ENCODE measurements around the gene GDI1. TPM values are rescaled to one million over a fixed set of nuclear protein-coding genes. Genes with fewer than 3 reads are reported as not detected.

Gene GDI1
- total and polyA plus RNA-seq, 9 donors: 45.4 to 106 (median 91.3) TPM

GRCh38 chrX:154468217-154468616, 31.3 kb downstream of the GDI1 start:
- DNase-seq: no peak
- Histone ChIP-seq H3K27ac (ENCODE audit: low read length) (no peak overlapping the region), H3K9me3 (replicated peaks; ENCODE audit: control insufficient read depth, low read depth, low read length) (peaks cover 2% of the 10 kb centered on the region), H3K4me1 (ENCODE audit: control insufficient read depth, insufficient read depth, low read length) (no peaks in the 10 kb centered on the region), H3K27me3 (ENCODE audit: control insufficient read depth, insufficient read depth, low read length) (no peaks in the 10 kb centered on the region), H3K36me3 (ENCODE audit: control insufficient read depth, insufficient read depth, low read length) (peaks cover 53% of the 10 kb centered on the region), H3K4me3 (ENCODE audit: low read length) (no peak overlapping the region)
- 93% methylated on average over 23 of the region's 23 CpGs for WGBS (ENCODE audit: insufficient coverage)

GRCh38 chrX:154469114-154469513, 32.2 kb downstream of the GDI1 start:
- H3K9me3 ChIP-seq (replicated peaks; ENCODE audit: control insufficient read depth, low read depth, low read length): peaks cover 2% of the 10 kb centered on the region
- no peak overlapping the region for H3K27ac ChIP-seq (ENCODE audit: low read length)
- no peak overlapping the region for H3K4me3 ChIP-seq (ENCODE audit: low read length)
- H3K27me3 ChIP-seq (ENCODE audit: control insufficient read depth, insufficient read depth, low read length): no peaks in the 10 kb centered on the region
- no peak for DNase-seq
- peaks cover 53% of the 10 kb centered on the region for H3K36me3 ChIP-seq (ENCODE audit: control insufficient read depth, insufficient read depth, low read length)
- H3K4me1 ChIP-seq (ENCODE audit: control insufficient read depth, insufficient read depth, low read length): no peaks in the 10 kb centered on the region
- WGBS (ENCODE audit: insufficient coverage): 92% methylated on average over 8 of the region's 9 CpGs

GRCh38 chrX:154469880-154470279, 32.9 kb downstream of the GDI1 start:
- Histone ChIP-seq H3K9me3 (replicated peaks; ENCODE audit: control insufficient read depth, low read depth, low read length) (peaks cover 2% of the 10 kb centered on the region), H3K27me3 (ENCODE audit: control insufficient read depth, insufficient read depth, low read length) (no peaks in the 10 kb centered on the region), H3K36me3 (ENCODE audit: control insufficient read depth, insufficient read depth, low read length) (peaks cover 46% of the 10 kb centered on the region), H3K4me3 (ENCODE audit: low read length) (no peak overlapping the region), H3K4me1 (ENCODE audit: control insufficient read depth, insufficient read depth, low read length) (no peaks in the 10 kb centered on the region), H3K27ac (ENCODE audit: low read length) (no peak overlapping the region)
- DNase-seq: no peak
- 92% methylated on average over 15 of the region's 18 CpGs for whole genome bisulfite sequencing (ENCODE audit: insufficient coverage)

GRCh38 chrX:154470434-154470833, 33.5 kb downstream of the GDI1 start:
- Histone ChIP-seq H3K27me3 (ENCODE audit: control insufficient read depth, insufficient read depth, low read length) (no peaks in the 10 kb centered on the region), H3K36me3 (ENCODE audit: control insufficient read depth, insufficient read depth, low read length) (peaks cover 41% of the 10 kb centered on the region), H3K27ac (ENCODE audit: low read length) (no peak overlapping the region), H3K4me1 (ENCODE audit: control insufficient read depth, insufficient read depth, low read length) (no peaks in the 10 kb centered on the region), H3K4me3 (ENCODE audit: low read length) (no peak overlapping the region), H3K9me3 (replicated peaks; ENCODE audit: control insufficient read depth, low read depth, low read length) (peaks cover 2% of the 10 kb centered on the region)
- DNase-seq: no peak
- WGBS (ENCODE audit: insufficient coverage): 88% methylated on average over 14 of the region's 14 CpGs

GRCh38 chrX:154470914-154471568, 34.1 kb downstream of the GDI1 start:
- no peak for DNase-seq
- Histone ChIP-seq H3K9me3 (replicated peaks; ENCODE audit: control insufficient read depth, low read depth, low read length) (peaks cover 2% of the 10 kb centered on the region), H3K27ac (ENCODE audit: low read length) (no peak overlapping the region), H3K36me3 (ENCODE audit: control insufficient read depth, insufficient read depth, low read length) (peaks cover 39% of the 10 kb centered on the region), H3K4me1 (ENCODE audit: control insufficient read depth, insufficient read depth, low read length) (no peaks in the 10 kb centered on the region), H3K27me3 (ENCODE audit: control insufficient read depth, insufficient read depth, low read length) (no peaks in the 10 kb centered on the region), H3K4me3 (ENCODE audit: low read length) (no peak overlapping the region)
- 90% methylated on average over 16 of the region's 23 CpGs for WGBS (ENCODE audit: insufficient coverage)

GRCh38 chrX:154471839-154472684, 35.1 kb downstream of the GDI1 start:
- no peaks in the 10 kb centered on the region for H3K4me1 ChIP-seq (ENCODE audit: control insufficient read depth, insufficient read depth, low read length)
- no peaks in the 10 kb centered on the region for H3K27me3 ChIP-seq (ENCODE audit: control insufficient read depth, insufficient read depth, low read length)
- 78% methylated on average over 17 of the region's 23 CpGs for WGBS (ENCODE audit: insufficient coverage)
- H3K36me3 ChIP-seq (ENCODE audit: control insufficient read depth, insufficient read depth, low read length): peaks cover 34% of the 10 kb centered on the region
- no peak overlapping the region for H3K27ac ChIP-seq (ENCODE audit: low read length)
- no peak overlapping the region for H3K4me3 ChIP-seq (ENCODE audit: low read length)
- peaks cover 2% of the 10 kb centered on the region for H3K9me3 ChIP-seq (replicated peaks; ENCODE audit: control insufficient read depth, low read depth, low read length)
- DNase-seq: no peak

- H3K27me3 ChIP-seq (ENCODE audit: control insufficient read depth, insufficient read depth, low read length): no peaks in the 10 kb centered on the region
- WGBS (ENCODE audit: insufficient coverage): 77% methylated on average over 24 of the region's 28 CpGs
- DNase-seq: no peak
Observed at GRCh38 chrX:154472685-154473632, 36.0 kb downstream of the GDI1 start.

GRCh38 chrX:154473683-154474082, 36.7 kb downstream of the GDI1 start:
- DNase-seq: no peak
- Histone ChIP-seq H3K36me3 (ENCODE audit: control insufficient read depth, insufficient read depth, low read length) (peaks cover 24% of the 10 kb centered on the region), H3K4me3 (ENCODE audit: low read length) (no peak overlapping the region), H3K27ac (ENCODE audit: low read length) (no peak overlapping the region), H3K9me3 (replicated peaks; ENCODE audit: control insufficient read depth, low read depth, low read length) (peaks cover 2% of the 10 kb centered on the region), H3K27me3 (ENCODE audit: control insufficient read depth, insufficient read depth, low read length) (no peaks in the 10 kb centered on the region), H3K4me1 (ENCODE audit: control insufficient read depth, insufficient read depth, low read length) (peaks cover 7% of the 10 kb centered on the region)
- WGBS (ENCODE audit: insufficient coverage): 89% methylated on average over 1 of the region's 7 CpGs

More at GRCh38 chrX:154472685-154473632, 36.0 kb downstream of the GDI1 start:
- peaks cover 2% of the 10 kb centered on the region for H3K9me3 ChIP-seq (replicated peaks; ENCODE audit: control insufficient read depth, low read depth, low read length)
- H3K4me1 ChIP-seq (ENCODE audit: control insufficient read depth, insufficient read depth, low read length): peaks cover 3% of the 10 kb centered on the region
- H3K4me3 ChIP-seq (ENCODE audit: low read length): no peak overlapping the region
- H3K27ac ChIP-seq (ENCODE audit: low read length): no peak overlapping the region
- peaks cover 31% of the 10 kb centered on the region for H3K36me3 ChIP-seq (ENCODE audit: control insufficient read depth, insufficient read depth, low read length)

- Histone ChIP-seq H3K36me3 (ENCODE audit: control insufficient read depth, insufficient read depth, low read length) (no peaks in the 10 kb centered on the region), H3K4me3 (ENCODE audit: low read length) (no peak overlapping the region), H3K9me3 (replicated peaks; ENCODE audit: control insufficient read depth, low read depth, low read length) (no peaks in the 10 kb centered on the region), H3K27ac (ENCODE audit: low read length) (no peak overlapping the region), H3K27me3 (ENCODE audit: control insufficient read depth, insufficient read depth, low read length) (no peaks in the 10 kb centered on the region), H3K4me1 (ENCODE audit: control insufficient read depth, insufficient read depth, low read length) (peaks cover 13% of the 10 kb centered on the region)
- WGBS (ENCODE audit: insufficient coverage): 76% methylated on average over 8 of the region's 8 CpGs
- DNase-seq: no peak
Observed at GRCh38 chrX:154476821-154477220, 39.9 kb downstream of the GDI1 start.

Measured in muscle of leg (tissue), 11 donors.